GM18502 (cell line): Measurements from ENCODE around the gene POC1A.

ENCODE experiments used
- ATAC-seq: cut with Tn5 transposase; IDR thresholded peaks from one replicate; pipeline ENCODE4 v1.9.1; 2021; ENCODE audit warnings: mild to moderate bottlenecking; ENCODE audit not compliant: unreplicated experiment, poor library complexity

The POC1A gene

DNA sequence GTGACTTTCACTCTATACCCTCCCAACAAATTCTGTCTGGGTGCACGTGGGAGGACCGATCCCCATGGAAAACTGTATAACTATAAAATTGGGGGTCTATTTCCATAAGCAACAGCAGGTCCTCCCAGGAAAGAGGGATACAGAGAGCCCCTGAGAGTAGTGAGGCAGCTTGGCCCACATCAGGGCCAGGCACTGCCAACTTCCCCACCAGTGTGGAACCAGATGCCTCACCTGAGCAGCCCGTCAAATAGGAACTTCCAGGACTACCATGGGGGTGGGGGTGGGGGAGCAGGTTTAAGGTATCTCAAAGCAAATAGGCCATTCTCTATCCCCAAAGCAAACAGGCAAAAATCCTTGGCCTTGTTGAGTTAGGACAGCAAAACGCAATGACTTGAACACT is 64.5 kb downstream of the POC1A start:
- no peak for ATAC-seq

DNA sequence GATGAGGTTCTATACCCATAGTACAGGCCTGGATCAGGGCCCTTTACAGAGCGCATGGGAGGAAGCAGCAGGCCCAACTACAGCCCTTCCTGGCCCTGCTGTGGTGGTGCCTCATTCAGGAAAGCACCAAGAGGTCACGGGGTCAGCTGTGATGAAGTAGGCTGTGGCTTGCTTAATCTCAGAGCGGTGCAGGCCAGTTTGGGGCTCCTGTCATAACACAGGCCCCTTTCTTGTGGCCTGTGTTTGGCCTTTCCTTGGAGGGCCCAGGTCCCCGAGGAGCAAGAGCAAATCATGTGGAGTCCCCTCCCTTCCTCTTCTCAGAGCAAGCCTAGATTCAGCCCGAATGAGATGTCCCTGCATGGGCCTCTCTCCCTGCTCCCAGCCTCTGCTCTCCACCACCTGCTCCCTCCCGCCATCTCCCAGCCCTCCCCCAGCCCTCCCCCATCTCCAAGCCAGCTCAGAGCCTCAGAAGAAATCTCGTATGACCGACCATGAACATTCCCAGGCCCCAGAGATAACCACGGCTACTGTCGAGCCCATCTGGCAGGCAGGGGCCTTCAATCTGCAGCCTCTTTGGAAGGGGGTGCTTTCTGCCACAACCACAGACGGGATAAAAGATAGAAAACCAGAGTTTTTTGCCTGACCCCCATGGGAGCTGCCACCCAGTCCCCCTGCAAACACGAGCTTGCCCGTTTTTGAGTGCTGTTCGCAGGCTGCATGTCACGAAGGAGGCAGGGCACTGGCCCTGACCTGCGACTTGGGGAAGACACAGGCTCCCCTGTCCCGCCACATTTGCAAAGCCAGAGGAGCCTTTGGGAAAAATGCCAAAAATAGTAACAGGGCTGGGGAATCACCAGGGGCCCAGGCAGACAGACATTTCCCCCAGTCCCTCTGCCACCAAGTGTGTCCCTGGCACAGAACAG is 65.5 kb downstream of the POC1A start:
- no peak for ATAC-seq

DNA sequence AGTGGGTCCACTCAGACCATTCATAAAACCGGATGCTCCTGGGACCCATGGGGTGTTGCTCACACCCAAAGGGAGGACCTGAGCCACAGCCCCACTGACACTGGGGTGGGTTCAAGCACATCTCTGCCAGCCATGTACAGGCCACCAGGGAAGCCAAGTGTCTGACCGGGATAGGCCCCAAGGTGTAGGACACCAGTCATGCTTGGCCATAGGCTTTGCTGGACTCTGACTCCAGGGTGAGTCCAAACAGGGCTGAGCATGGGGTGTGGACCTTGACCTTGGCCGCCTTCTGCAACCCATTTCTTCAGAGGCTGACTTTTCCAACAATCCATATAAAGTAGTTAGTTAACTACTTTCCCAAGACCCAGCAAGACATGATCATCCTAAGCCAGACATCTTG is 66.5 kb downstream of the POC1A start:
- no peak for ATAC-seq

DNA sequence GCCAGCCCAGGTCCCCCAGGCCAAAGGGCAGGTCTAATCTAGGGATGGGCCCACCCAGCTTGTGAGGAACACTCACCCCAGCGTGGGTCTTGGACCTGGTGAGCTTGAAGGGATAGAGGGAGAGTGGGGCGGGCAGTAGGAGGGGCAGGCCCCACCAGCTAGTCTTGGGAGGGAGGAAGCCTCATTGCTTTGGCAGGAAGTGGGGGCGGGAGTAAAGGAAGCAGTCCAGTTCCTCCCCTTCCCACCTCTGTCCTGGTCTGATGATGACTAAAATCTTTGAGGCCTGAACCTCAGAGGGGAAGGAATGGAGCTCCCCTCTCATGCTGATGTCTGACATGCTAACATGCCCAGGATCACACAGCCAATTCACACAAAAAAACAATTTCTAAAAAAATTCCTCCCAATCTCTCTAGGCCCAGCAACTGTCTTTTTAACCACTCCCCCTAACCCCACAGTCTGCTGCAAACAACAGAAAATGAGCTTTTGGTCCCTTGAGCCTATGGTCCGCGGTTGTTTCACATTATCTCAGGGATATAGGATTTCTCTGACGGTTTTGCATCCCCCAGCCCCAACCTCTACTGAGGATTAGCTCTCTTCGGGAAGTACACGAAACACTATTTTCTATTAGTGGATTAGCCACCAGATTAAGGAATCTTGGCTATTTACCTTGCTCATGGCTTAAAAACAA is 67.1 kb downstream of the POC1A start:
- ATAC-seq = no peak

DNA sequence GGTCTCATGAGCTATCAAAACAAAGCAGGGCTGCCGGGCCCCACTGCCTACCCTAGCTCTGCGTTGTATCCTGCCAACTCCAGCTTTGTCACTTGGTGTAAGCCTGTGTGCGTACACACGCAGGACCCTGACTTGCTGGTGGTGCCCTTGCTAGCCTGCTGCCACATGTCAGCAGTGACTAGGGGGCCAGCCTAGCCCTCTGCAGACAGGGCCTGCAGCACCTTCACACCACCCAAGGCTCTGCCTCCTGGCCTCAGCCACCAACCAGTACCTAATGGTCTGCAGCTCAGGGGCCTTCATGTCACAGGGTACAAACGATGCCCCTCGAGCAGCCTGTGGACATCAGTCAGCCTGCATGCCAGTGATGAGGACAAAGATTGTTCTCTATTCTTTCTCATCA is 67.8 kb downstream of the POC1A start:
- no peak for ATAC-seq

DNA sequence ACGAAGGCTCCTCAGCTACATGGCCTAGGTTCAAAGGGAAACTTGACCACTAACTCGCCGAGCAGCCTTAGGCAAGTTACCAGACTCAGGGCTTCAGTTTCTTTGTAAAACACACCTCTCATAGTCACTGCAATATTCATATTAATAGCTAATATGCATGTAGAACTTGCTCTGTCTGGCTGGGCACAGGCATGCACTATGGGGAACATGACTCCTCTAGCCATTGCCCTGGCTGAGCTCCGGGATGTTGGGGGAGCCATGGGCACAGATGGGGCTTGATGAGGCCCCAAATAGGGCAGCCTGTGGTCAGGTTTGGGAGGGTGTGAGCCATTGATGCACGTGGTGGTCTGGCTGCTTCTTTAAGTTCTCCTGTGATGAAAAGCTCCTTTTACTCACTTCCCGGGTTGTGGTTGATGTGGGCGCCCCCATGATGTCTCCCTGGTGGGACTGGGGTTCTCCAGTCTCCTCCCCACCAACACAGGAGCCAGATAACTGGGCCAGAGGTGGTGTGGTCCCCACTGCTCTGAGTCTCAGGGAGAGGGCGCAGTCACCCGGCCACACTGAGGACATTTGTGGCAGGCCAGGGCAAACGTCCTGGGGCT is 68.4 kb downstream of the POC1A start:
- no peak for ATAC-seq

DNA sequence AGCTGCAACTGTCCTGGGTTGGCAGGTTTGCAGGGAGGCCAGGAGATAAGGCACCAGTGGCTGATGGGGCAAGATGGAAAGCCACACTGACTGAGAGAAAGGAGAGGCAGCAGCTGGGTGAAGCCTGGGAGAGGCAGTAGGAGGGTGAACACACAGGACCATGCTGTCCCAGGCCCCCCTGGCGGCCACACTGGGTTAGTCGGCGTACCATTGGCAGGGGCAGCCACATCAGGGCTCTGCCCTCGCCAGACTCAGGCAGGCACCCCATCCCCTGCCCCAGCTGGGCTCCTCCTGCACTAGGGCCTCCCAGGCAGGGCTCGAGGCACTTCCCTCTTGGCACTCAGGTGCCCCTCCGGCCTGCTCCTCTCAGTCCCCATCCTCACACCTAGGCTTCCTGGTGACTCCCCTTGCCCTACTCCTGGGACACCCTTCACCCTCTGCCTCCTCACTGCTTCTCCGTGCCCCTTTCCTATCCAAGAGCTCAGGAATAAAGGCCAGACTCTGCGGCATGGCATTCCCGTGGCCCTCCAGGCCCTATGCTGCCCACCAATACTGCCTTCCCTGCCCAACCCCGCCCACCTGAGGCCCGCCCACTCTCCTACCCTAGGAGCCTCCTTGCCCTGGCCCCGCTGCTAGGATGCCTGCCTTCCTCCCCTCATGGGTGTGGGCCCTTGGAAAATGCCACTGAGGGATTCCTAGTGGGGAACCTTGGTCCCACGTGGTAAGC is 69.1 kb downstream of the POC1A start:
- ATAC-seq = no peak

DNA sequence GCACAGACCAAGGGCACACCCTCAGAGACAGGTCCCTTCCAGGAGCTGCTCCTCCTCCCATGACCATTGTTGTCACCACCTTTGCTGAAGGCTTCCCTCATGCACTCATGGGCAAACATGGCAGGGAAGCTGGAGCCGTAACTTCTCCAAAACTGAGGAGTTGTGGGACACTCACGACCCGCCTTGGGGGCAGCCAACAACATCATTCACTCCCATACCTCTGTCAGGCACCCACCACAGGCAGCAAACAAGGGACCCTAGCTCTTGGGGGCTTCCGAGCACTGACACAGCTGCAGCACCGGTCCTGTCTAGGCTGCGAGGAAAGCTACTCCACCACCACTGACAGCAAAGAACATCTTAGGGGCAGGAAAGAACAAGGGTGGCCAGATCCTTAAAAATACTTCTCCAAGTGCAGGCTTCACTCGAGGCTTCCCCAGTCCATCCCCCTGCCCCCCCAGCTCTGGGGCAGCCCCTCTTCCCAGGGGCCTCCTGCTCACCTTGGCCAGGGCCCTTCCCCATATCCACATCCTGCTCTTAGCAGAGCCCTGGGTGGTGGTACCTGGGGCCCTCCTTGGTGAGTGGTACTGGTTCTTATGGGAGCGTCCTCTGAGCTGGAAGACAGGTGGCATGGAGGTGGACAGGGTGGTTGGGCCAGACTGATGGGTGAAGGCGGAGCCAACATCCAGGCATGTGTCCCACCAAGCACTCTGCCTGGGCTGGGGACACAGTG is 69.8 kb downstream of the POC1A start:
- ATAC-seq = no peak

DNA sequence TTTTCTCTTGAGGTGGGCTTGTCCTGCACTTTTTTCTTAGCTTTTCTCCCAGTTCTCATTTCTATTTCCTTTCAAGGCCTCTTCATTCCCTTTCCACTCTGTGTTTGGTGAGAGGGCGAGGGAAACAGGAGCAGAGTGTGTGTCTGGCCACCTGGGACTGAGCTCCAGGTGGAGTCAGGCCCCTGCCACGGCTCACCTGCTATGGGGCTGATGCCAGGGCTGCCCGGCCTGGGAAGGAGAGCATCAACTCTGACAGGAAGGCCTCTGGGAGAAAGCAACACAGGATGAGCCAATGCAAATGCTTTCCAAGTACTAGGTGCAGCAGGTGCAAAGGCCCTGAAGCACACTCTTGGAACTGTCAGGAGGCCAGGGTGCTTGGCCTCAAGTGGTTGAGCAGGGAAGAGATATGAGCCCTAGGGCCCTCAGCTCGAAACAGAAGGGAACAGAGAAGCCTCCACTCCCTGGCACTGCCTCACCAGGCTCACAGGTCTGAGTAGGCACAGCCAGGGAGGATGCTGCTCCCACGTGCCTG is 70.6 kb downstream of the POC1A start:
- ATAC-seq = no peak

DNA sequence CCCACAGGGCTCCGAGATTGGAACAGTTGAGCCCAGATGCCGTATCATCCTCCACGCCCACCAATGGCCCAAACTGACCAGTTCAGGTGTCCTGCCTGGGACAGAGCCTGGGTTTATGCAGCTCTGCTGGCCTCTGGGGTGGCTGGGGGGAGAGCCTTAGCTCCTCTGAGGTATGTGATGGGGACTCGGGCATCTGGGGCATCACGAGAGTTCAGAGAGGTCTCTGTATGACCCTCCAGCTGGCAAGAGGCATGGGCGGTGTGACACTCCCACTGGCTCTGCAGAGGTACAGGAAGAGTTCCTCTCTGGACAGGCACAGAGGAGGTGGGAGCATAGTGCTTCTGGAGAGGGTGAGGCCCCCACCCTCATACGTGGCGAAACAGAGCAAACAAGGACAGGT is 71.3 kb downstream of the POC1A start:
- ATAC-seq = no peak

DNA sequence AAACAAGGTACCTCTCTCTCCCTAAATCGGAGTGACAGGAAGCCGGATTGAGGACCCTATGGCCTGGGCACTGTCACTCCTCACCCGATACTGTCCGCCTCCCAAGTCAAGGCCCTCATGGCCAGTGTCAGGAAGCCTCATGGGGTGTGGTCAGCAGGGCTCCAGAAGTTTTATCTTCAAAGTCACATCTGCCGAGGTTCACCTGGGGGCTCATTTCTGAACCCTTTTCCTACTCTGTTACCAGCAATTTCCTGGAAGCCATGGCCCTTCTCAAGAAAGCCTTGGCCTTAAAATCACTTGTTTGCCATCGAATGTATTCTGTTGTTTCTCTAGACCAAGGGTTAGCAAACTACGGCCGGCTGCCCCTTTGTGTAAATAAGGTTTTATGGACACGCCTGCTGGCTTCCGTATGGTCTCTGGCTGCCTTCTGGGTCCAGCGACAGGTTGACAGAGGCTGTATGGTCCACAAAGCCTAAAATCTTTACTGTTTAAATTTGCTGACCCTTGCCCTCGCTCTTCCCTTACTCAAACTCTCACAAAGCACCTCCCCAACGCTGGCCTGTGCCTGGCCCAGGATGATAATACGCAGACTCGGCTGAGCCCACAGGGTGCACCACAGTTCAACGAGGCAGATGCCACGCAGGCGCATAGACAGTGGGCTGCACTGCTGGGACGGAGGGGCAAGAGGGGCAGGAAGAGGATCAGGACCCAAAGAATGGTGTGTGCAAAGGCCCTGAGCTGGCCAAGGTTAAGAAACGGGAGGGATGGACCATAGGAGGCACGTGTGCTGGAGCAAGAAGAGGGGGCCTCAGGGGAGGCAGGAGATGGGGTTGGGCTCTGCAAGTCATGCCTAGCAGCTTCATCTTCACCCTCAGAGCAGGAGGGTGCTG is 73.1 kb downstream of the POC1A start:
- no peak for ATAC-seq

DNA sequence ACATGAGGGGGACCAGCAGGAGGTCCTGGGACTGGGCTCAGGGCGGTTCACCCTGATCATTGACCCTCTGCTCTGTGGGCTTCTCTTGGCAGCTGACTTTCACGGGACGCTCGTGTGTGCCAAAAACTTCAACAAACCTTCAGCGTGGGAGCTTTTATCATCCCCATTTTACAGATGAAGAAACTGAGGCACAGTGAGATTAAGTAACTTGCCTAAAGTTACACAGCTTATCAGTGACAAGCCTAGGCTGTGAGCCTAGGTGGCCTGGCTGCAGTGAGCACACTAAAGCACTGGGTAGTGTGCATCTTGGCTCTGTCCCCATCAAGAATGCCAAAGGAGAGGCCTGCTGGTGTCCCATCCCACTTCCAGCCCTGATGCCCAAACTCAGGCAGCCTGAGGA is 74.3 kb downstream of the POC1A start:
- ATAC-seq = no peak

DNA sequence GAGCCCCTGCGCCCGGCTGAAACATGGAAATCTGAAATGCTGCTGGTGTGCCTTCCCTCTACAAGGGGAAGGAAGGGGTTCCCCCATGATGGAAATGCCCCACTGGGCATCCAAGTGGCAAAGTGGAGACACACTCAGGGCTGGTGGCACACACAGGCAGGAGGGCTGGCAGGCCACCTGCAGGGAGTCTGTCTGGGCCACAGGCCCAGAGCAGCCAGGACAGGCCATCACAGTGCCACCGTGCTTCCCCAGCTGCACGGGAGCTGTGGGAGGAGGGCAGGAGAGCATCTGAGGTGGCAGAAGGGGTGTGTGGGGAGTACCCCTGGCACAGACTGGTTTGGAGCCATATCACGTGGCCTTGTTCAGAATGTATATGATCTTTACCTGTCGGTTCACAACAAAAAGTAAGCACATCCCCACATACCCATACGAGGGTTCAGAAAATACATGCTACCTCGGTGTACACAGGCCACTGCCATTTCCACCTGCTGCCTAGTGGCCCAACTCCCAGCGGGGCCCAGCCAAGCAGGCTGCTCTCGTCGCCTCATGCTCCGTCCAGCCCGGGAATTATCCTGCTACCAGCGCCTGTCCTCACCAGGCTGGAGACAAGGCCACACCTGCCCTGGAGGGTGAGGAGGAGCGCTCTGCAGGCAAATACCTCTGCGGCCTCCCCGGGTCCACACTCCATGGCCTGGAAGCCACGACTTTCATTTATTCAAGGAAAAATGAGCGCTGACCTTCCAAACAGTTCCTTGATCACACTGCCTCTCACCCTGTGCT is 75.3 kb downstream of the POC1A start:
- no peak for ATAC-seq

DNA sequence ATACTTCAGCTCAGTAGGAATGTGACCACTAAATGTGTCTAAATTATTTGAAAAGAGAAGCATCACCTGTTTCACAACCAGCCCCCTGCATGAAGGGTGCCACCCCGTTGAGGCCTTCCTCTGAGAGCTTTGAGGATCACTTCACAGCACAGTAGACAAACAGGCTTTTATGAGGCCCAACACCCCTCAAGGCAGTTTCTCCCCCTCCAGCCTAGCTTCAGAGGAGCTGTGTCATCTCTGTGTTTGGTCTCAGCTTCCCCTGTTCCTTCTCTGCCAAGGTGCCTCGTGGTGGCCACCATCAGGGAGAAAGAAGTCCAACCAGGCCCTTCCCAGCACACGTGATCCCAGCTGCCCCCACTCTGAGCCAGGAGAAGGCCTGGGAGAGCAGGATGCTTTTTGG is 76.3 kb downstream of the POC1A start:
- ATAC-seq = no peak

DNA sequence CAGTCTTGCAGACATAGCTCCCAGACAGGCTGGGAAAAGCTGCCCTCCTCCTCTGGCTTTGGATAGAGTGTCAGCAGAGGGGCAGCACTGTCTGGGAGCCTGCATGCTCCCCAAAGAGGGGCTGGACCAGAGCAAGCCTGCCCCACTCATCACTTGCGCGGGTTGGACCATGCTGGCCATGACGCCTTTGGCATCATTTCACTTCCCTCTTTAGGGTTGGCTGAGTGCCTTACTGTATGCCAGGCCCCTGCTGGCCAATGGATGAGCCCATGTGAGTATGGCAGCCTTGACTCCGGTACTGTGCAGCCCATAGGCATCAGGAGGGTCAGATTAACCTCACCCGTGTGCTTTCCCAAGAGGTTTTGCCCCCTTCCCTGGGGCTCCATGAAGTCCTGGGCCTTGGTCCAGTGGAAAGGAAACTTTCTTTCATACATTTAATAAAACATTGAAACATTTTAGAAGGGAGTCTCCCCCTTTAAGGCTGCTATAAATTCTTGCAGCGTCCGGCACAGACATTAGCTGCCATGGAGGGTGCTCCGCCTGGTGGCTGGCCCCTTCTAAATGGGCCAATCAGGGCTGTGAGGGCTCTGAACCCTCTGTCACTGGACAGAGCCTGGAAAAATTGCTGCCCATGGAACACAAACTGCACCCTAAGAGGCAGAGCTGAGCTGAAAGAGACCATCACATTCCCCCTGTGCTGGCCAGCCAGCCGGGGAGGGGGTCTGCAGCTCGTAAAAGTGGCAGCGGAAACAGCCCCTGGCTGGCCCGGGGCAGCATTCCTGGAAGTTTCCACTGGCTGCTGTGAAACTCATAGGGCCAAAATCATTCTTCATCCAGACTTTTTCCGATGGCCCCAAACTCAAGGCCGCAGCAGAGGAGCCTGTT is 77.1 kb downstream of the POC1A start:
- ATAC-seq = no peak

DNA sequence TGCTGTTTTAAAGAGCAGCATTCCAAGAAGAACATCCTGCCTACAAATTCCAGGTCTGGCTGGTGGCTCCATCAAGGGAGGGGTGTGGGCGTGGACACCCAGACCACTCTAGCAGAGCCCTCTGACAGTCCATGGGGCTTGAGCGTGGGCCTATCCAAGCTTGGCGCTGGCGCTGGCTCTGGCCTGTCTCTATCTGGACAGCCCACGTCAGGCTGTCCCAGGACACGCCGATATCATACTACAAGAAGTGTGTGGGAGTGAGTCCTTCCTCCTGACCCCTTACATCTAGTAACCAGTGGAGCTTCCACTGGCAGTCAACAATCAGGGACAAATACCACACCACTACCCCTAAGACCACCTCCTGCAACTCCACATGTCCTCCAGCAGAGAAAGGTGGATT is 80.7 kb downstream of the POC1A start:
- ATAC-seq = no peak

DNA sequence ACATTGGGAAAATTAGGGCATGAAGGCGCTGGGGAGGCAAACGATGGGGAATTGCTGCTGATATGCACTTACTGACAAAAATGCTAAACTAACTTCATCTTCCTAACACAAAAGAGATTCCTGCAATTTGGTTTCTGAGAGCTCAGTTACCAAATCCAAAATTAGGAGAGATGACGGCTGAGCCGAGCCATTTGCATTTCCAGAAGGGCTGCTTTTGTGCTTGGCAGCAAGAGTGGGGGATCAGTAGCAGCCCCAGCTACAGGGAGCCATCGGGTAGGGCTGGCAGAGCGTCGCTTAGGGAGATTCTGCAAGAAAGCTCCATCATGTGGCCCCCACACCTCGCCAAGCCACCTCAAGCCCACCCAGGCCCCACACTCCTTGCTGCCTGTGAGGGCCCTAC is 81.8 kb downstream of the POC1A start:
- no peak for ATAC-seq
